SK-N-MC (cell line): ENCODE data around the gene DCAF11.

Experiments
- DNase-seq: peaks from one replicate; pipeline ENCODE4 v3.0.0-alpha.2; 2011; ENCODE audit warnings: low read depth, low spot score
- H3K27ac ChIP-seq: fragments of 200-600 bp; sonication (generic); 2 replicates; pipeline ENCODE4 v1.5.1; 2016; ENCODE audit warnings: mixed run types
- H3K36me3 ChIP-seq: fragments of 200-600 bp; sonication (generic); 2 replicates; pipeline ENCODE4 v1.6.1; 2017; ENCODE audit warnings: antibody characterized with exemption, low read length, mixed read lengths; ENCODE audit not compliant: insufficient read depth
- H3K4me3 ChIP-seq: fragments of 200-600 bp; sonication (generic); 2 replicates; pipeline ENCODE4 v1.5.1; 2016
- H3K9ac ChIP-seq: fragments of 200-600 bp; sonication (generic); 2 replicates; pipeline ENCODE4 v1.8.0; 2017; ENCODE audit warnings: mixed run types, mixed read lengths; ENCODE audit not compliant: insufficient read length
- H3K9me3 ChIP-seq: fragments of 200-600 bp; sonication (generic); 2 replicates; pipeline ENCODE4 v1.6.1; 2017; ENCODE audit warnings: low read depth, mild to moderate bottlenecking, antibody characterized with exemption, low read length, moderate library complexity, mixed read lengths
- EZH2 ChIP-seq: fragments of 200-600 bp; sonication (generic); IDR thresholded peaks from one replicate; pipeline ENCODE4 v1.6.1; 2017; ENCODE audit warnings: antibody characterized with exemption
- FOXP2 ChIP-seq: optimal IDR thresholded peaks from 2 replicates; pipeline ENCODE3; 2011; ENCODE audit warnings: mild to moderate bottlenecking, moderate library complexity; ENCODE audit not compliant: insufficient read depth; ENCODE audit errors: extremely low read length, control extremely low read depth
- POLR2AphosphoS5 ChIP-seq: IDR thresholded peaks from 2 replicates; pipeline ENCODE4 v1.6.1; 2012; ENCODE audit warnings: mild to moderate bottlenecking, low read depth, low read length, borderline replicate concordance

The DCAF11 gene

DNA sequence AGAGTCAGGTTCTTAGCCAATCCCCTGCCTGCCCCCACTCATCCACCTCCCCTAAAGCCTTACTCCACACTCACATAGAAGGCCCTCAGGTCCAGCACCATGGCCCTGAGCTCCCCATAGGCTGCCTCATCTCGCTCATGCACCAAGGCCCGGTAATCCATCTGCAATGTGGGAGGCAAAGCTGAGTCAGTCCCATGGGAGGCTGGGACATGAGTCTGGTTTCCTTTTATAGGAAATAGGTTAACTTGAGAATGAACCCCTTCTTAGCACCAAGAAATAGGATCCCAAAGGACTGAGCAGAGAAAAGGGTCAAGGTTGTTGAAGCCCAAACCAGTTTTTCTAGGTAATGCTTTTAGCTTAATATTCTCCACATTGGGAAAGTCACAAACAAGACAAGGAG lies 28.9 kb downstream of the DCAF11 start:
- Histone ChIP-seq H3K4me3 (no peak overlapping the region), H3K27ac (no peak overlapping the region), H3K9me3 (no peaks in the 10 kb centered on the region), H3K9ac (no peak overlapping the region), H3K36me3 (peaks cover 13% of the 10 kb centered on the region)
- TF ChIP-seq POLR2AphosphoS5 (no peak), FOXP2 (no peak), EZH2 (no peak)
- no peak for DNase-seq

DNA sequence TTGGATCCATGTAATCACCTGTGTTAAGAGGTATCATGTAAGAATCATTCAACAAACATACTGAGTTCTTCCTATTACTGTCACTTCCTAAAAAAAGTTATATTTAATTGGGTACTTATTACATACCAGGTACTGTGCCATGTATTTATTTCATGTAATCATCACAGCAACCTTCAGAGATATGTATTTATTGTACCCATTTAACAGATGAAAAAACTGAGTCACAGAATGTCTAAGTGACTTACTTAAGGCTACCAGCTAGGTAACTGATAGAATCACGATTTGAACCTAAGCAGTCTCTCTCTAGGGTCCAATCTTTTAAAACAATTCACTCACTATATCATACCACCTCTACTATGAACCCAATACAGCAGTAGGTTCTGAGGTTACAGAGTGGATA lies 29.9 kb downstream of the DCAF11 start:
- H3K4me3 ChIP-seq = no peak overlapping the region
- no peaks in the 10 kb centered on the region for H3K9me3 ChIP-seq
- no peak for DNase-seq
- H3K36me3 ChIP-seq = peaks cover 8% of the 10 kb centered on the region; the same call in 1 of the 2 replicates
- no peak for TF ChIP-seq FOXP2
- TF ChIP-seq EZH2 = no peak
- TF ChIP-seq POLR2AphosphoS5 = no peak
- no peak overlapping the region for H3K27ac ChIP-seq
- H3K9ac ChIP-seq = no peak overlapping the region

DNA sequence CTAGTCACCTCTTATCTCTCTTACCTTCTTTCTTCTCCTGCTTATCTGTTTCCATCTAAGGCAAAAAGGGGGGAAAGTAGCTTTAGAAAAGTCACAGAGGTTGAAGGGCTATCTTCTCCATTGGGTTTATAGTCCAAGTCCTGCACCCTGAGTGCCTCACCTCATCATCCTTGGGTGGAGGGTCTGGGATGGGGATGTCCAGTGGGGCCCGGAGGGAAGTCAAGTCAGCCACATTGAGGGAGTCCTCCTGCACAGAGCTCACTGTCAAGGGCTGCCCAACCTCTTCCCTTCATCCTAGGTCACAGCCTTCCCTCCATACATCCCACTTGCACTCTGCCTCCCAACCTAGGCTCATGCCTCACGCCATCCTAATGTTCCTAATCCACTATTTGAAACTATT lies 30.6 kb downstream of the DCAF11 start:
- H3K27ac ChIP-seq = no peak overlapping the region
- no peaks in the 10 kb centered on the region for H3K9me3 ChIP-seq
- no peak for DNase-seq
- no peak overlapping the region for H3K9ac ChIP-seq
- no peak for TF ChIP-seq FOXP2
- no peak for TF ChIP-seq POLR2AphosphoS5
- TF ChIP-seq EZH2 = no peak
- H3K4me3 ChIP-seq = no peak overlapping the region
- peaks cover 9% of the 10 kb centered on the region; the same call in 1 of the 2 replicates for H3K36me3 ChIP-seq

DNA sequence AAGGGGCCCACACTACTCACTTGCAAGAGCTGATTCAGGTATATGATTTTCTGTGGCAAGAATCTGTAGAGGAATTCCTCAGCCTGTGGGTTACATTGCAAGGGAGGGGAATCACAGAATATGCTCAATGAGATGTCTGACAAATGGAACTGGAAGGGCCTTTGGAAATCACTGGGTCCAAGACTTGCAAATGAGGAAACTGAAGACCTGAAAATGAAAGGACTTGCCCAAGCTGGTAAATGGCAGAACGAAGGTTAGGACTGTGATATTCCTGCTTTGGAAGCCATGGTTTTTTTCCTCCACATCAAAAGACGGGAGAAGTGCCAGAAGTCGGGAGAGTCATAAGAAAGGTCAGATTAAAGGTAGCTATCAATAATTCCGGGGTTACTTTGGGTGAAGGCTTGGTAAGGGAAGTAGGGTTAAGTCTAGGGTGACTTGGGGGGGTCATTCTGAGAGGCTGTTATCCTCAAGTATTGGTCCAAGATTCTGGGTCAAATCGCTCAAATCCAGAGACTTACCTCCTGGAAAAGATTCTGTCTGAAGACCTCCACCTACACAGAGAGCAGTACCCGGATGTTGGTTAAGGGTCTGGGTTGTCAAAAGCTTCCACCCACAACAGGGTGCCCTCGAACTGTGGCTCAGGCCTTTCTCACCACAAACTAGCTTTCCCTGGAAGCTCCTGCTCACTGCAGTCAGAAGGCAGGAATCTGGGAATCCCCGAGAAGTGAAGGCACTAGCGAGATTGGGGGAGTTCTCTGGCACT lies 31.3 kb downstream of the DCAF11 start:
- no peak overlapping the region for H3K27ac ChIP-seq
- TF ChIP-seq POLR2AphosphoS5 = no peak
- TF ChIP-seq FOXP2 = no peak
- TF ChIP-seq EZH2 = no peak
- H3K9ac ChIP-seq = peak overlapping the region; percentile 79
- H3K9me3 ChIP-seq = no peaks in the 10 kb centered on the region
- DNase-seq = no peak
- peaks cover 16% of the 10 kb centered on the region; the same call in 1 of the 2 replicates for H3K36me3 ChIP-seq
- H3K4me3 ChIP-seq = peak overlapping the region; percentile 99

DNA sequence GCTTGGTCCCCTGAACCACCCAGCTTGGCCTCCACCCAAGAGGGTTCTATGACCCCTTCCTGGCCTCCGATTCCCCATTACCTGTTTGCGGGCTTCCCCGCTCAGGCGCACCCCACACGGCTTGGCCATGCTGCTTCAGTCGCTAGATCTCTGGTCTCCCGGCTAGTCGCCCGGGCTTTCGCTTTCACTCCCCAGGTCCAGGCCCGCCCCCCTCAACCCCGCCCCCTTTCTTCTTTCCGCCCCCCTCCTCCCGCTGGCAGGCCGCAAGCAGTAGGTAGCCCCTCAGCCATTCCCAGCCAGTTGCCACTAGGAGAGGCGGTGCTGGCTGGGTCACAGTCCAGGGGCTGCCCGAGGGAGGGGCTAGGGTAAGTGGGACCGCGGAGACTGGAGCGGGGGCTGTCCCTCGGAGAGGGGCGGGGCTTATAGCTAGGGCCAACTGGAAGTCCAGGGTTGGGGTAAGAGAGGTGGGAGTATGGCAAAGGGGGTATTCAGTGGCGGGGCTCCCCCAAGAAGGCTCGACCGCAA lies 31.9 kb downstream of the DCAF11 start, which contains the start of gene PSME2:
Gene PSME2 (minus strand): TSS at position 158 of the 525 bp plus-strand sequence. CDS start 29 bp downstream, at position 129.
- DNase-seq = no peak
- peak within 1 kb of the TSS; percentile 62; the same call in 1 of the 2 replicates for H3K27ac ChIP-seq
- peaks cover 22% of the 10 kb centered on the region; the same call in 1 of the 2 replicates for H3K36me3 ChIP-seq
- H3K4me3 ChIP-seq = peak within 1 kb of the TSS; percentile 99
- H3K9ac ChIP-seq = peak within 1 kb of the TSS; percentile 79
- no peak for TF ChIP-seq EZH2
- TF ChIP-seq POLR2AphosphoS5 = no peak; the same call in 1 of the 2 replicates
- no peak for TF ChIP-seq FOXP2
- H3K9me3 ChIP-seq = no peaks in the 10 kb centered on the region

DNA sequence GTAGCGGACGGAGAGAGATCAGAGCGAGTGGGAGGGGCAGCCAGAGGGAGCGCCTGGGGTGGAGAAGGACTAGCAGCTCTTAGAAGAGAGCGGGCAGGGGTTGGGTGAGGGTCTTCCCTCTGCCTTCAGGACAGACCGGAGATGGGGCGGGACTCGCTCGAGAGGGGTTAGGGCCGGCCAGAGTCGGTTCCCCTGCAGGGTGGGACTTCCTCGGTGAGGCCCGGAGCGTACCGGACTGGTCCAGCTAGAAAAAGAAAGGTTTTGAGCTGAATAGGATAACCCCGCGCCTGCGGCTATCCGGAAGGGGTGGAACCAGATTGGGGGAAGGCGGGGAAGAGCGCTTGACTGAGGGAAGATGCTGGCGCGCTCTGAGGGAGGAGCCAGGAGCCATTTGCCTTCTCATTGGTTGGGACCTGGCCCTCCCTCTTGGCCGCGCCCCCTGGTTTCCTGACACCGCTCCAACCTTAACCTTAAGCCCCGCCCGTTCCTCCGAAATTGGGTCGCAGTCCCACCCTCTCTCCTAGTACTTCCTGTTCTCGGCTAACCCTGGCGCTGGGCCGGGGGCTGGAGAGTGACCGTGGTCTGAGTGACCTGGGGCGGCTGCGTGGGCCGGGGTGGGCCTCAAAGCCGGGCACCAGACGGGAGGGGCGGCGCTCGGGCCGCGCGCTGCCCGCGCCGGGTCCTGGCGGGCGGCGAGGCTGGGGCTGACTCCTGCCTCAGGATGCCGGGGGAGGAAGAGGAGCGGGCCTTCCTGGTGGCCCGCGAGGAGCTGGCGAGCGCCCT lies 32.6 kb downstream of the DCAF11 start, which contains the start of gene RNF31:
Gene RNF31 (plus strand): TSS at position 521 of the 783 bp plus-strand sequence. CDS start 201 bp downstream, at position 722.
- peak; percentile 87 for DNase-seq
- H3K9ac ChIP-seq = peak within 1 kb of the TSS; percentile 79
- H3K27ac ChIP-seq = peak within 1 kb of the TSS; percentile 62; the same call in 1 of the 2 replicates
- H3K36me3 ChIP-seq = peaks cover 28% of the 10 kb centered on the region; the same call in 1 of the 2 replicates
- no peaks in the 10 kb centered on the region for H3K9me3 ChIP-seq
- peak within 1 kb of the TSS; percentile 99 for H3K4me3 ChIP-seq
- TF ChIP-seq EZH2 (no peak), FOXP2 (no peak), POLR2AphosphoS5 (peak; percentile 83)

DNA sequence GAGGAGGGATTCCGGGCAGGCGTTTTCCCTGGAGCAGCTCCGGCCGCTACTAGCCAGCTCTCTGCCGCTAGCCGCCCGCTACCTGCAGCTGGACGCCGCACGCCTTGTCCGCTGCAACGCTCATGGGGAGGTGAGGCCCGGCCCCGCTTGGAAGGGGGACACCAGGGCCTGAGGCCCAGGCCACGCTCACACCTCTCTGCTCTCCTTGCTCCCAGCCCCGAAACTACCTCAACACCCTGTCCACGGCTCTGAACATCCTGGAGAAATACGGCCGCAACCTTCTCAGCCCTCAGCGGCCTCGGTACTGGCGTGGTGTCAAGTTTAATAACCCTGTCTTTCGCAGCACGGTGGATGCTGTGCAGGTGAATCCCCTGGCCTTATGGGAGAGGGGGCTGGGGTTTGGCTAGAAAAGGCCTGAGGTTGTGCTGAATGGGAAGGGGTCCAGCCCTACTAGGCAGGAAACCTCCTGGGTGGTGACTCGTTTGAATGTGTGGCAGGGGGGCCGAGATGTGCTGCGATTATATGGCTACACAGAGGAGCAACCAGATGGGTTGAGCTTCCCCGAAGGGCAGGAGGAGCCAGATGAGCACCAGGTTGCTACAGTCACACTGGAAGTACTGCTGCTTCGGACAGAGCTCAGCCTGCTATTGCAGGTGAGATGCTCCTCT lies 33.3 kb downstream of the DCAF11 start:
- Histone ChIP-seq H3K4me3 (peak overlapping the region; percentile 99), H3K27ac (no peak overlapping the region), H3K36me3 (peaks cover 28% of the 10 kb centered on the region; the same call in 1 of the 2 replicates), H3K9ac (peak overlapping the region; percentile 79), H3K9me3 (no peaks in the 10 kb centered on the region)
- no peak for DNase-seq
- TF ChIP-seq EZH2 (no peak), FOXP2 (no peak), POLR2AphosphoS5 (no peak)
